SK-N-SH (cell line): ENCODE results near the gene PCOLCE2. TPM values are rescaled to one million over a fixed set of nuclear protein-coding genes. Genes with fewer than 3 reads are reported as not detected.

Experiments
- CTCF ChIA-PET: fragments of 300-600, 350-600 bp; formaldehyde crosslinking; extraction: SDS; loops from one replicate; lab custom pipeline; 2021; lab: Yijun Ruan, JAX
- POLR2A ChIA-PET: fragments of 350-600 bp; sonication (Branson Sonifier 250); formaldehyde crosslinking; extraction: SDS; loops from one replicate; lab custom pipeline; 2020; ENCODE audit warnings: antibody characterized with exemption, inconsistent platforms; lab: Yijun Ruan, JAX
- DNase-seq: peaks from one replicate; pipeline ENCODE4 v3.0.0; 2012
- H2AFZ ChIP-seq: fragments of 200-600 bp; sonication (generic); 2 replicates; pipeline ENCODE4 v1.8.1; 2016; ENCODE audit warnings: antibody characterized with exemption, mild to moderate bottlenecking, low read depth
- H3F3A ChIP-seq: fragments of 200-600 bp; sonication (generic); replicated peaks from 2 replicates; pipeline ENCODE3; 2016; ENCODE audit warnings: antibody characterized with exemption, mild to moderate bottlenecking; ENCODE audit not compliant: insufficient read depth
- H3K27ac ChIP-seq, 2 experiments: fragments of 200-500 bp in 1 of 2; fragments of 200-600 bp in 1 of 2; sonication (Bioruptor generic) in 1 of 2; sonication (generic), shearing (Covaris generic) in 1 of 2; 2 replicates each; pipeline versions ENCODE4 v1.5.1 to v1.6.1; 2014 to 2016; ENCODE audit warnings: low read depth in 2 of 2, inconsistent platforms in 1 of 2, low read length in 1 of 2, mild to moderate bottlenecking in 1 of 2, mixed read lengths in 1 of 2
- H3K27me3 ChIP-seq: fragments of 200-600 bp; sonication (generic), shearing (Covaris generic); 2 replicates; pipeline ENCODE4 v1.6.1; 2016; ENCODE audit warnings: mixed run types; ENCODE audit not compliant: insufficient read depth
- H3K36me3 ChIP-seq, 2 experiments: fragments of 200-500 bp in 1 of 2; fragments of 200-600 bp in 1 of 2; sonication (Bioruptor generic) in 1 of 2; sonication (generic) in 1 of 2; replicated peaks in 1 of 2; 2 replicates each; pipeline versions ENCODE3 to v1.5.1; 2014 to 2016; ENCODE audit warnings: low read length in 1 of 2, mild to moderate bottlenecking in 1 of 2; ENCODE audit not compliant: insufficient read depth in 2 of 2, control insufficient read depth in 1 of 2
- H3K4me1 ChIP-seq, 2 experiments: fragments of 200-500 bp in 1 of 2; fragments of 200-600 bp in 1 of 2; sonication (Bioruptor generic) in 1 of 2; sonication (generic), shearing (Covaris generic) in 1 of 2; 2 replicates each; pipeline versions ENCODE4 v1.5.1 to v1.6.1; 2014 to 2016; ENCODE audit warnings: low read depth in 1 of 2, low read length in 1 of 2, mixed run types in 1 of 2; ENCODE audit not compliant: insufficient read depth in 2 of 2, control insufficient read depth in 1 of 2
- H3K4me2 ChIP-seq: fragments of 200-600 bp; sonication (generic), shearing (Covaris generic); 2 replicates; pipeline ENCODE4 v1.6.1; 2017; ENCODE audit warnings: mixed run types
- H3K4me3 ChIP-seq, 2 experiments: fragments of 200-500 bp in 1 of 2; fragments of 200-600 bp in 1 of 2; sonication (Bioruptor generic) in 1 of 2; sonication (generic), shearing (Covaris generic) in 1 of 2; 2 replicates each; pipeline versions ENCODE4 v1.5.1 to v1.8.1; 2014 to 2016; ENCODE audit warnings: low read depth in 2 of 2, inconsistent platforms in 1 of 2, low read length in 1 of 2, mild to moderate bottlenecking in 1 of 2, mixed read lengths in 1 of 2, moderate library complexity in 1 of 2
- H3K79me2 ChIP-seq: fragments of 200-600 bp; sonication (generic); 2 replicates; pipeline ENCODE4 v1.8.1; 2017; ENCODE audit warnings: mild to moderate bottlenecking; ENCODE audit not compliant: insufficient read depth
- H3K9ac ChIP-seq: fragments of 200-600 bp; sonication (generic); 2 replicates; pipeline ENCODE4 v1.6.1; 2017; ENCODE audit warnings: mixed run types
- H3K9me2 ChIP-seq: fragments of 200-600 bp; sonication (generic); 2 replicates; pipeline ENCODE4 v1.6.1; 2017; ENCODE audit warnings: mixed run types
- H3K9me3 ChIP-seq: fragments of 200-600 bp; sonication (generic); 2 replicates; pipeline ENCODE4 v1.6.1; 2017; ENCODE audit warnings: mixed run types, mild to moderate bottlenecking, moderate library complexity
- H4K20me1 ChIP-seq: fragments of 200-600 bp; sonication (generic); 2 replicates; pipeline ENCODE4 v1.6.1; 2017; ENCODE audit warnings: mild to moderate bottlenecking, mixed run types; ENCODE audit not compliant: insufficient read depth
- ELF1 ChIP-seq: IDR thresholded peaks from 2 replicates; pipeline ENCODE4 v1.4.0; 2012
- FOXM1 ChIP-seq: IDR thresholded peaks from 2 replicates; pipeline ENCODE4 v1.4.0; 2012; ENCODE audit warnings: low read depth, mild to moderate bottlenecking
- GABPA ChIP-seq: IDR thresholded peaks from 2 replicates; pipeline ENCODE4 v1.4.0; 2012; ENCODE audit warnings: low read depth, mild to moderate bottlenecking
- GATA2 ChIP-seq: sonication (generic); formaldehyde crosslinking; IDR thresholded peaks from 2 replicates; pipeline ENCODE4 v1.5.0; 2020; ENCODE audit warnings: mild to moderate bottlenecking, missing genetic modification reagents
- IRF3 ChIP-seq: fragments of 150-350 bp; IDR thresholded peaks from 2 replicates; pipeline ENCODE4 v1.6.1; 2016; ENCODE audit warnings: mild to moderate bottlenecking, low read depth, low read length
- MAX ChIP-seq: IDR thresholded peaks from 2 replicates; pipeline ENCODE4 v1.4.0; 2012; ENCODE audit warnings: low read depth
- PBX3 ChIP-seq: IDR thresholded peaks from 2 replicates; pipeline ENCODE4; 2012
- RCOR1 ChIP-seq: fragments of 150-350 bp; IDR thresholded peaks from 2 replicates; pipeline ENCODE4 v1.6.1; 2017; ENCODE audit warnings: antibody characterized with exemption, low read length
- RFX5 ChIP-seq: IDR thresholded peaks from 2 replicates; pipeline ENCODE4 v1.6.1; 2012; ENCODE audit warnings: mild to moderate bottlenecking, improper control_type of control experiment, low read length
- RXRA ChIP-seq: IDR thresholded peaks from 2 replicates; pipeline ENCODE4 v1.4.0; 2012; ENCODE audit warnings: low read depth, mild to moderate bottlenecking, borderline replicate concordance
- TEAD4 ChIP-seq: IDR thresholded peaks from 2 replicates; pipeline ENCODE4 v1.4.0; 2012; ENCODE audit warnings: mild to moderate bottlenecking, borderline replicate concordance; ENCODE audit not compliant: insufficient read depth
- ZBTB33 ChIP-seq: IDR thresholded peaks from 2 replicates; pipeline ENCODE4 v1.4.0; 2012; ENCODE audit warnings: low read depth, borderline replicate concordance
- WGBS: methylation state at CpG from one replicate; pipeline ENCODE4 v1.1.6; 2017; ENCODE audit warnings: low lambda C conversion rate; 5-methylcytosine and 5-hydroxymethylcytosine counted together
- polyA plus RNA-seq, 3 experiments: library from polyadenylated mRNA; depleted of rRNA; stranded (reverse); fragments of >200 nt; gene quantifications; 2 replicates each; pipeline ENCODE4 v1.2.3, GENCODE V29; 2012
- TF ChIP-seq, protein P1 (sequence below): fragments of 150-350 bp; IDR thresholded peaks from 2 replicates; pipeline ENCODE4 v1.6.1; 2017; ENCODE audit warnings: antibody characterized with exemption, low read length, low read depth, borderline replicate concordance
- TF ChIP-seq, protein P2 (sequence below): fragments of 200-600 bp; sonication (generic); IDR thresholded peaks from 2 replicates; pipeline ENCODE4 v1.6.1; 2017; ENCODE audit warnings: antibody characterized with exemption, mild to moderate bottlenecking, moderate library complexity

PCOLCE2 gene
- polyA plus RNA-seq, 1 of the 3 experiments (the other 2 are of a cell fraction), result 22.2 TPM

- TF ChIP-seq ZBTB33, result no peak
- TF ChIP-seq, protein P1, sequence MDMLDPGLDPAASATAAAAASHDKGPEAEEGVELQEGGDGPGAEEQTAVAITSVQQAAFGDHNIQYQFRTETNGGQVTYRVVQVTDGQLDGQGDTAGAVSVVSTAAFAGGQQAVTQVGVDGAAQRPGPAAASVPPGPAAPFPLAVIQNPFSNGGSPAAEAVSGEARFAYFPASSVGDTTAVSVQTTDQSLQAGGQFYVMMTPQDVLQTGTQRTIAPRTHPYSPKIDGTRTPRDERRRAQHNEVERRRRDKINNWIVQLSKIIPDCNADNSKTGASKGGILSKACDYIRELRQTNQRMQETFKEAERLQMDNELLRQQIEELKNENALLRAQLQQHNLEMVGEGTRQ, result no peak
- TF ChIP-seq IRF3, result no peak
- TF ChIP-seq, protein P2, sequence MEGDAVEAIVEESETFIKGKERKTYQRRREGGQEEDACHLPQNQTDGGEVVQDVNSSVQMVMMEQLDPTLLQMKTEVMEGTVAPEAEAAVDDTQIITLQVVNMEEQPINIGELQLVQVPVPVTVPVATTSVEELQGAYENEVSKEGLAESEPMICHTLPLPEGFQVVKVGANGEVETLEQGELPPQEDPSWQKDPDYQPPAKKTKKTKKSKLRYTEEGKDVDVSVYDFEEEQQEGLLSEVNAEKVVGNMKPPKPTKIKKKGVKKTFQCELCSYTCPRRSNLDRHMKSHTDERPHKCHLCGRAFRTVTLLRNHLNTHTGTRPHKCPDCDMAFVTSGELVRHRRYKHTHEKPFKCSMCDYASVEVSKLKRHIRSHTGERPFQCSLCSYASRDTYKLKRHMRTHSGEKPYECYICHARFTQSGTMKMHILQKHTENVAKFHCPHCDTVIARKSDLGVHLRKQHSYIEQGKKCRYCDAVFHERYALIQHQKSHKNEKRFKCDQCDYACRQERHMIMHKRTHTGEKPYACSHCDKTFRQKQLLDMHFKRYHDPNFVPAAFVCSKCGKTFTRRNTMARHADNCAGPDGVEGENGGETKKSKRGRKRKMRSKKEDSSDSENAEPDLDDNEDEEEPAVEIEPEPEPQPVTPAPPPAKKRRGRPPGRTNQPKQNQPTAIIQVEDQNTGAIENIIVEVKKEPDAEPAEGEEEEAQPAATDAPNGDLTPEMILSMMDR, result no peak
- peak; percentile 35 for TF ChIP-seq PBX3
- no peak for TF ChIP-seq RCOR1
- TF ChIP-seq TEAD4, result no peak
- no peak for TF ChIP-seq RFX5
- TF ChIP-seq GABPA, result no peak
- no peak for TF ChIP-seq ELF1
Observed at GRCh38 chr3:142808103-142808917, 80.6 kb downstream of the PCOLCE2 start (continued).

- TF ChIP-seq FOXM1 (no peak), ELF1 (no peak), MAX (no peak), GATA2 (CRISPR knock-in tag) (no peak), RFX5 (no peak), RXRA (no peak), ZBTB33 (no peak)
Observed at GRCh38 chr3:142802891-142803290, 86.0 kb downstream of the PCOLCE2 start.

More at GRCh38 chr3:142802891-142803290, 86.0 kb downstream of the PCOLCE2 start:
- POLR2A ChIA-PET, result no interaction called here
- Histone ChIP-seq H3K79me2 (no peaks in the 10 kb centered on the region; the same call in 1 of the 2 replicates), H3K4me3 (no peak overlapping the region), H3K4me2 (no peak overlapping the region), H3K4me1 (no peaks in the 10 kb centered on the region), H3K36me3 (peaks cover 19 to 27% of the 10 kb centered on the region in 2 experiments), H3K9ac (no peak overlapping the region), H3F3A (peaks cover 12% of the 10 kb centered on the region), H3K9me3 (no peaks in the 10 kb centered on the region), H4K20me1 (no peaks in the 10 kb centered on the region), H3K9me2 (0 out of 2 replicates have a peak, but pooled peaks cover 3% of the 10 kb centered on the region), H2AFZ (no peak overlapping the region), H3K27me3 (no peaks in the 10 kb centered on the region), H3K27ac (no peak overlapping the region)
- CTCF ChIA-PET, result no interaction called here
- DNase-seq, result no peak
- 74% methylated on average over 1 of the region's 1 CpG for WGBS
